Ishikawa (cell line): ENCODE measurements around the gene SMDT1.

Experiments used
- CEBPB ChIP-seq: IDR thresholded peaks from 2 replicates; pipeline ENCODE4 v1.6.1; 2012
- CREB1 ChIP-seq: IDR thresholded peaks from 2 replicates; pipeline ENCODE4 v1.6.1; 2012; ENCODE audit warnings: low read depth
- EGR1 ChIP-seq: IDR thresholded peaks from 2 replicates; pipeline ENCODE4 v1.6.1; 2012
- EP300 ChIP-seq: IDR thresholded peaks from 2 replicates; pipeline ENCODE4 v1.6.1; 2012; ENCODE audit warnings: borderline replicate concordance
- FOXM1 ChIP-seq: IDR thresholded peaks from 2 replicates; pipeline ENCODE4 v1.6.1; 2012; ENCODE audit warnings: low read depth, borderline replicate concordance
- MAX ChIP-seq: IDR thresholded peaks from 2 replicates; pipeline ENCODE4 v1.6.1; 2012
- NFIC ChIP-seq: IDR thresholded peaks from 2 replicates; pipeline ENCODE4 v1.6.1; 2012
- RAD21 ChIP-seq: IDR thresholded peaks from 2 replicates; pipeline ENCODE4 v1.6.1; 2012; ENCODE audit warnings: low read depth
- TAF1 ChIP-seq: IDR thresholded peaks from 2 replicates; pipeline ENCODE4 v1.6.1; 2012; ENCODE audit warnings: low read depth, mild to moderate bottlenecking
- TCF12 ChIP-seq: IDR thresholded peaks from 2 replicates; pipeline ENCODE4 v1.6.1; 2012; ENCODE audit warnings: low read depth
- TEAD4 ChIP-seq: IDR thresholded peaks from 2 replicates; pipeline ENCODE4 v1.6.1; 2012
- YY1 ChIP-seq: IDR thresholded peaks from 2 replicates; pipeline ENCODE4 v1.6.1; 2012; ENCODE audit warnings: low read depth
- ZBTB7A ChIP-seq: IDR thresholded peaks from 2 replicates; pipeline ENCODE4 v1.6.1; 2012; ENCODE audit warnings: low read depth
- TF ChIP-seq, protein P1 (sequence below): IDR thresholded peaks from 2 replicates; pipeline ENCODE4 v1.6.1; 2012; ENCODE audit warnings: low read depth, mild to moderate bottlenecking
- TF ChIP-seq, protein P2 (sequence below): IDR thresholded peaks from 2 replicates; pipeline ENCODE4 v1.6.1; 2012

The SMDT1 gene

GRCh38 chr22:42091455-42091782 lies 11.9 kb downstream of the SMDT1 start:
- TF ChIP-seq MAX (no peak), CREB1 (no peak), TAF1 (no peak), EGR1 (no peak), CEBPB (no peak), EP300 (no peak), TEAD4 (no peak), ZBTB7A (no peak), TCF12 (no peak), NFIC (no peak), FOXM1 (no peak), YY1 (no peak), RAD21 (no peak)
- TF ChIP-seq, protein P1, sequence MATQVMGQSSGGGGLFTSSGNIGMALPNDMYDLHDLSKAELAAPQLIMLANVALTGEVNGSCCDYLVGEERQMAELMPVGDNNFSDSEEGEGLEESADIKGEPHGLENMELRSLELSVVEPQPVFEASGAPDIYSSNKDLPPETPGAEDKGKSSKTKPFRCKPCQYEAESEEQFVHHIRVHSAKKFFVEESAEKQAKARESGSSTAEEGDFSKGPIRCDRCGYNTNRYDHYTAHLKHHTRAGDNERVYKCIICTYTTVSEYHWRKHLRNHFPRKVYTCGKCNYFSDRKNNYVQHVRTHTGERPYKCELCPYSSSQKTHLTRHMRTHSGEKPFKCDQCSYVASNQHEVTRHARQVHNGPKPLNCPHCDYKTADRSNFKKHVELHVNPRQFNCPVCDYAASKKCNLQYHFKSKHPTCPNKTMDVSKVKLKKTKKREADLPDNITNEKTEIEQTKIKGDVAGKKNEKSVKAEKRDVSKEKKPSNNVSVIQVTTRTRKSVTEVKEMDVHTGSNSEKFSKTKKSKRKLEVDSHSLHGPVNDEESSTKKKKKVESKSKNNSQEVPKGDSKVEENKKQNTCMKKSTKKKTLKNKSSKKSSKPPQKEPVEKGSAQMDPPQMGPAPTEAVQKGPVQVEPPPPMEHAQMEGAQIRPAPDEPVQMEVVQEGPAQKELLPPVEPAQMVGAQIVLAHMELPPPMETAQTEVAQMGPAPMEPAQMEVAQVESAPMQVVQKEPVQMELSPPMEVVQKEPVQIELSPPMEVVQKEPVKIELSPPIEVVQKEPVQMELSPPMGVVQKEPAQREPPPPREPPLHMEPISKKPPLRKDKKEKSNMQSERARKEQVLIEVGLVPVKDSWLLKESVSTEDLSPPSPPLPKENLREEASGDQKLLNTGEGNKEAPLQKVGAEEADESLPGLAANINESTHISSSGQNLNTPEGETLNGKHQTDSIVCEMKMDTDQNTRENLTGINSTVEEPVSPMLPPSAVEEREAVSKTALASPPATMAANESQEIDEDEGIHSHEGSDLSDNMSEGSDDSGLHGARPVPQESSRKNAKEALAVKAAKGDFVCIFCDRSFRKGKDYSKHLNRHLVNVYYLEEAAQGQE: no peak
- TF ChIP-seq, protein P2, sequence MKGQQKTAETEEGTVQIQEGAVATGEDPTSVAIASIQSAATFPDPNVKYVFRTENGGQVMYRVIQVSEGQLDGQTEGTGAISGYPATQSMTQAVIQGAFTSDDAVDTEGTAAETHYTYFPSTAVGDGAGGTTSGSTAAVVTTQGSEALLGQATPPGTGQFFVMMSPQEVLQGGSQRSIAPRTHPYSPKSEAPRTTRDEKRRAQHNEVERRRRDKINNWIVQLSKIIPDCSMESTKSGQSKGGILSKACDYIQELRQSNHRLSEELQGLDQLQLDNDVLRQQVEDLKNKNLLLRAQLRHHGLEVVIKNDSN: no peak

DNA sequence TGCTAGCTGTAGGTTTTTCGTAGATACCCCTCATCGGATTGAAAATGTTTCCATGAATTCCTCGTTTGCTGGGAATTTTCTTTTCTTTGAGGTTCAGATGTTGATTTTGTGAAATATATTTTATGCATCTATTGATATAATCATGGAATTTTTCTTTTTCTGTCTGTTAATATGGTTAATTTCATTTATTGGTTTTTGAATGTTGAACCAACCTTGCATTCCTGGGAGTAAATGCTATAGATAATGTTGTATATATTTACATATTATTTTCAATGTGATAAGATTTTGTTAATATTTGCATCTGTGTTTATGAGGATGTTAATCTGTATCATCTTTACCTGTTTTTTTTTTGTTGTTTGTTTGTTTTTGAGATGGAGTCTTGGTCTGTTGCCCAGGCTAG lies 21.7 kb downstream of the SMDT1 start:
- no peak for TF ChIP-seq EGR1
- TF ChIP-seq, protein P2: no peak

DNA sequence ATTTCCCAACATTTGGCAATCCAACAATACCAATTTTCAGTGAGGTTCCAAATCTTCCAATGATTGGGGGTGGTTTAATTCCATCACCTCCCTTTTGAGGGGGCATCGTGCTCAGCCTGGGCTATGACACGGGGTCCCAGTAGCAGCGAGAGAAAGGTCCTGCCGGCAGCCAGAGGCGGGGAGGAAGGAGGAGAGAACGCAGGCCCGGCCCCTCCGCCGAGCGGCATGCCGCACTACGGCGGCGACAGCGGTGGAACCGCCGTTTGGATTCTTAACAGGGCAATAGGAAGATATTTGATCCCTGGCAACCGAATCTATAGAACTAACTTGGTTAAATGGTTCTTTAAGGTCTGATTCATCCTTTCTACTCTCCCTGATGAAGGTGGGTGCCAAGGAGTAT lies 29.3 kb downstream of the SMDT1 start:
- TF ChIP-seq CREB1 (no peak), FOXM1 (no peak), CEBPB (no peak), MAX (no peak), NFIC (no peak), EGR1 (no peak), TAF1 (no peak), TCF12 (no peak), ZBTB7A (no peak), RAD21 (no peak)
- TF ChIP-seq, protein P2: no peak
- TF ChIP-seq, protein P1: no peak

DNA sequence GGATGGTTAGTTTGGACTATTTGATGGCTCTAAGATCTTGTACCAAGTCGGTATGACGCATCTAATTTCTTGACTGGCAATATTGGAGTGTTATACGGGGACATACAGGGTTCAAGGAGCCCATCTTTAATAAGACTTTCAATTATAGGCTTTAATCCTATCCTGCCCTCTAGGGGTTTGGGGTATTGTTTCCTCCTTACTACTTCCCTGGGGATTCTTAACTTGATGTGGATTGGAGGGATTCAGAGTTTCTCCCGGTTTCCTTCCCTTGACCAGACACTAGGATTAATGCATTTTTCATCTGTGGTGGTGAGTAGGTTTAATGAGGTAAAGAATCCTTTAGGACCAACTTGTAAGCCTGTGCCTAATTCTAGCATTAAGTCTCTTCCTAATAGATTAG lies 32.3 kb downstream of the SMDT1 start:
- no peak for TF ChIP-seq CREB1
- no peak for TF ChIP-seq NFIC
- TF ChIP-seq TCF12: no peak
- TF ChIP-seq, protein P1: no peak

GRCh38 chr22:42112793-42113192 lies 33.3 kb downstream of the SMDT1 start:
- TF ChIP-seq RAD21: peak; percentile 34
